HG03280 (cell line): ENCODE data around the gene AKAP8L.
"Not testable (repeated sequence)": the region's sequence is repeated elsewhere in the genome, so short reads cannot be mapped to it uniquely, and the experiment has no call there.

Experiments used
- ATAC-seq: cut with Tn5 transposase; IDR thresholded peaks from one replicate; pipeline ENCODE4 v1.9.1; 2021; ENCODE audit warnings: mild to moderate bottlenecking, moderate library complexity; ENCODE audit not compliant: unreplicated experiment

AKAP8L gene

GRCh38 chr19:15357906-15358305 lies 60.9 kb downstream of the AKAP8L start:
- ATAC-seq, result no peak

- no peak for ATAC-seq
These were observed 64.1 kb downstream of the AKAP8L start for GRCh38 chr19:15354566-15355296.

GRCh38 chr19:15353908-15354307 lies 64.9 kb downstream of the AKAP8L start:
- no peak for ATAC-seq

GRCh38 chr19:15352535-15352934 lies 66.3 kb downstream of the AKAP8L start:
- ATAC-seq, result not testable (repeated sequence)

- not testable (repeated sequence) for ATAC-seq
These were observed 77.5 kb downstream of the AKAP8L start for GRCh38 chr19:15341328-15341727.

GRCh38 chr19:15340086-15340485 lies 78.7 kb downstream of the AKAP8L start:
- ATAC-seq, result no peak

GRCh38 chr19:15337202-15337601 lies 81.6 kb downstream of the AKAP8L start:
- no peak for ATAC-seq

GRCh38 chr19:15335992-15336391 lies 82.8 kb downstream of the AKAP8L start:
- not testable (repeated sequence) for ATAC-seq

GRCh38 chr19:15332311-15332996 lies 86.3 kb downstream of the AKAP8L start, which contains the start of gene BRD4:
Gene BRD4, minus strand, starts transcription at chr19:15332539. Its CDS starts 59,440 bp downstream, at chr19:15273099.
- ATAC-seq, result peak; percentile 45

- peak; percentile 37 for ATAC-seq
These were observed 87.1 kb downstream of the AKAP8L start for GRCh38 chr19:15331419-15332310.

GRCh38 chr19:15330801-15331418 lies 87.9 kb downstream of the AKAP8L start:
- ATAC-seq, result no peak
